Trophoblast cell (in vitro differentiated cells and primary cell): ENCODE data around the gene RAI1.
"Not testable (repeated sequence)": the region's sequence is repeated elsewhere in the genome, so short reads cannot be mapped to it uniquely, and the experiment has no call there.

Experiments used
- DNase-seq, 2 donors: peaks; one replicate each; pipeline ENCODE4 v3.0.0-alpha.2; 2016
- H2AFZ ChIP-seq: 2 replicates; pipeline ENCODE4 v1.6.1; 2013; ENCODE audit warnings: low read length, moderate library complexity, mild to moderate bottlenecking; ENCODE audit not compliant: insufficient read depth, poor library complexity
- H2AK5ac ChIP-seq: 2 replicates; pipeline ENCODE4 v1.6.1; 2013; ENCODE audit warnings: mild to moderate bottlenecking, low read length
- H2BK120ac ChIP-seq: 2 replicates; pipeline ENCODE4 v1.6.1; 2013; ENCODE audit warnings: low read length, mild to moderate bottlenecking, moderate library complexity; ENCODE audit not compliant: insufficient read depth, poor library complexity
- H2BK12ac ChIP-seq: 2 replicates; pipeline ENCODE4 v1.6.1; 2013; ENCODE audit warnings: mild to moderate bottlenecking, low read length, moderate library complexity
- H2BK5ac ChIP-seq: 2 replicates; pipeline ENCODE4 v1.6.1; 2013; ENCODE audit warnings: low read length, low read depth, moderate library complexity, mild to moderate bottlenecking; ENCODE audit not compliant: poor library complexity
- H3K14ac ChIP-seq: 2 replicates; pipeline ENCODE4 v1.6.1; 2013; ENCODE audit warnings: mild to moderate bottlenecking, low read length
- H3K18ac ChIP-seq: 2 replicates; pipeline ENCODE4 v1.6.1; 2013; ENCODE audit warnings: mild to moderate bottlenecking, low read length
- H3K23ac ChIP-seq: 2 replicates; pipeline ENCODE4 v1.6.1; 2013; ENCODE audit warnings: low read length
- H3K27ac ChIP-seq: 2 replicates; pipeline ENCODE4 v1.5.1; 2013; ENCODE audit warnings: low read depth, mild to moderate bottlenecking, inconsistent platforms, low read length, moderate library complexity
- H3K27me3 ChIP-seq: 2 replicates; pipeline ENCODE4 v1.6.1; 2013; ENCODE audit warnings: inconsistent platforms, mild to moderate bottlenecking, low read length, moderate library complexity; ENCODE audit not compliant: insufficient read depth
- H3K36me3 ChIP-seq, 2 experiments: 1 replicate in 1 of 2; 2 replicates in 1 of 2; pipeline ENCODE4 v1.6.1; 2013; ENCODE audit warnings: low read length in 2 of 2, mild to moderate bottlenecking in 2 of 2, moderate library complexity in 1 of 2; ENCODE audit not compliant: insufficient read depth in 2 of 2, control insufficient read depth in 1 of 2
- H3K4ac ChIP-seq: 2 replicates; pipeline ENCODE4 v1.6.1; 2013; ENCODE audit warnings: low read depth, mild to moderate bottlenecking, low read length, moderate library complexity
- H3K4me1 ChIP-seq, 2 experiments: 1 replicate in 1 of 2; 2 replicates in 1 of 2; pipeline ENCODE4 v1.6.1; 2013; ENCODE audit warnings: low read length in 2 of 2, mild to moderate bottlenecking in 2 of 2, moderate library complexity in 1 of 2; ENCODE audit not compliant: insufficient read depth in 2 of 2, control insufficient read depth in 1 of 2
- H3K4me2 ChIP-seq: 2 replicates; pipeline ENCODE4 v1.6.1; 2013; ENCODE audit warnings: inconsistent platforms, mild to moderate bottlenecking, low read length, moderate library complexity
- H3K4me3 ChIP-seq: 2 replicates; pipeline ENCODE4 v1.5.1; 2013; ENCODE audit warnings: mild to moderate bottlenecking, low read depth, low read length, inconsistent platforms
- H3K79me1 ChIP-seq: one replicate; pipeline ENCODE4 v1.6.1; 2013; ENCODE audit warnings: low read length
- H3K79me2 ChIP-seq: 2 replicates; pipeline ENCODE4 v1.6.1; 2013; ENCODE audit warnings: low read length, mild to moderate bottlenecking; ENCODE audit not compliant: control insufficient read depth, insufficient read depth, poor library complexity
- H3K9ac ChIP-seq: 2 replicates; pipeline ENCODE4 v1.6.1; 2013; ENCODE audit warnings: mild to moderate bottlenecking, low read length
- H3K9me3 ChIP-seq: 2 replicates; pipeline ENCODE4 v1.6.1; 2013; ENCODE audit warnings: low read depth, mild to moderate bottlenecking, control low read depth, inconsistent platforms, low read length; ENCODE audit not compliant: insufficient read depth
- H4K12ac ChIP-seq: 2 replicates; pipeline ENCODE4 v1.6.1; 2013; ENCODE audit warnings: low read depth, mild to moderate bottlenecking, low read length, moderate library complexity
- H4K8ac ChIP-seq: 2 replicates; pipeline ENCODE4 v1.6.1; 2013; ENCODE audit warnings: low read depth, mild to moderate bottlenecking, low read length, moderate library complexity
- H4K91ac ChIP-seq: one replicate; pipeline ENCODE4 v1.6.1; 2013; ENCODE audit warnings: low read depth, mild to moderate bottlenecking, low read length, moderate library complexity
- WGBS: extraction: QIAGEN DNeasy Blood & Tissue Kit; methylation state at CpG from one replicate; pipeline ENCODE4 v1.1.7; 2013; ENCODE audit warnings: missing lambda C conversion rate; ENCODE audit not compliant: insufficient read length, insufficient coverage; ENCODE audit errors: extremely low coverage; 5-methylcytosine and 5-hydroxymethylcytosine counted together

The RAI1 gene

DNA sequence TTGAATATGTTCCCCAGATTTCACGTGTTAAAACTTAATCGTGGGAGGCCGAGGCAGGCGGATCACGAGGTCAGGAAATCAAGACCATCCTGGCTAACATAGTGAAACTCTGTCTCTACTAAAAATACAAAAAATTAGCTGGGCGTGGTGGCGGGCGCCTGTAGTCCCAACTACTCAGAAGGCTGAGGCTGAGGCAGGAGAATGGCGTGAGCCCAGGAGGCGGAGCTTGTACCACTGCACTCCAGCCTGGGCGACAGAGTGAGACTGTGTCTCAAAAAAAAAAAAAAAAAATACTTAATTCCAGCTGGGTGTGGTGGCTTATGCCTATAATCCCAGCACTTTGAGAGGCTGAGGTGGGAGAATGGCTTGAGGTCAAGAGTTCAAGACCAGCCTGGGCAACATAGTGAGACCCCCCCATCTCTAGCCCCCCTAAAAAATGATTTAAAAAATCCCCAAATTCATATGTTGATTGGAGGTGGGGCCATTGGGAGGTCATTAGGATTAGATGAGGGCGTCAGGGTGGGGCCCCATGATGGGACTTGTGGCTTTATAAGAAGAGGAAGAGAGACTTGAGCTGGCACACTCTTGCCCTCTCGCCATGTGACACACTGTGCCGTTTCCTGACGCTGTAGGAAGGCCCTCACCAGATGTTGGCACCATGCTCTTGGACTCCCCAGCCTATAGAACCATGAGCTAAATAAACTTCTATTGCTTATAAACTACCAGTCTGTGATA lies 45.6 kb upstream of the RAI1 start:
- H2AK5ac ChIP-seq, H3K4me3 ChIP-seq, H2BK5ac ChIP-seq, H3K4me1 ChIP-seq, H3K14ac ChIP-seq, H3K18ac ChIP-seq, H2BK12ac ChIP-seq, H4K8ac ChIP-seq, H3K4me2 ChIP-seq, H3K9me3 ChIP-seq, H2AFZ ChIP-seq, H3K27ac ChIP-seq, DNase-seq, H2BK120ac ChIP-seq, H3K23ac ChIP-seq, H3K4ac ChIP-seq, H3K79me1 ChIP-seq, H4K12ac ChIP-seq, H3K9ac ChIP-seq, H3K79me2 ChIP-seq, H3K27me3 ChIP-seq, H3K36me3 ChIP-seq, H4K91ac ChIP-seq: not testable (repeated sequence)
- WGBS, result no CpG with 5 or more reads among the region's 15 CpGs

DNA sequence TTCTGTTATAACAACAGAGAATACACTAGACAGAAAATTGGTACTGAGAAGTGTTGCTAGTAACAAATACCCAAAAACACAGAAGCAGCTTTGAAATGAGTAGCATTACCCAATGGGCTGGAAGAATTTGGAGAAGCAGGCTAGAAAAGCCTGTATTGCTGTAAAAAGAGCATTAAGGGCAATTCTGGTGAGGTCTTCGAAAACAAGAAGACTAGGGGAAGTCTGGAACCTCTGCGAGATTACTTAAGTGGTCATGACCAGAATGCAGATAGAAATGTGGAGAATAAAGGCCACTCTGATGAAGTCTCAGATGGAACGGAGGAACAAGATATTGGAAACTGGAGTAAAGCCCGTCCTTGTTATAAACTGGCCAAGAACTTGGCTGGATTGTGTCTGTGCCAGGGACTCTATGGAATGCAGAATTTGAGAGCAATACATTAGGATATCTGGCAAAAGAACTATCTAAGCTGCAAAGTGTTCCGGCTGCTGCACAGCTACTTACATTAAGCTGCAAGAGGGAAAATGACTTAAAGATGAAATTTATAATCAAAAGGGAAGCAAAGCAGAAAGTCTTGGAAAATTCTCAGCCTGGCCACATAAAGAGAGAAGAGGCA lies 44.9 kb upstream of the RAI1 start:
- Histone ChIP-seq H3K4me1 (no peaks in the 10 kb centered on the region), H2BK120ac (no peak overlapping the region), H4K12ac (no peak overlapping the region), H3K27me3 (no peaks in the 10 kb centered on the region), H3K4ac (no peak overlapping the region), H3K9me3 (no peaks in the 10 kb centered on the region), H3K18ac (no peak overlapping the region), H2AK5ac (no peak overlapping the region), H4K91ac (no peak overlapping the region), H2BK12ac (no peak overlapping the region), H2BK5ac (no peak overlapping the region), H3K79me2 (no peaks in the 10 kb centered on the region), H3K79me1 (no peaks in the 10 kb centered on the region), H2AFZ (no peak overlapping the region), H3K4me3 (no peak overlapping the region), H3K14ac (no peak overlapping the region), H3K23ac (no peak overlapping the region), H3K27ac (no peak overlapping the region), H3K9ac (no peak overlapping the region), H3K4me2 (no peak overlapping the region), H3K36me3 (no peaks in the 10 kb centered on the region), H4K8ac (no peak overlapping the region)
- no CpG with 5 or more reads among the region's 5 CpGs for WGBS
- DNase-seq, result no peak

DNA sequence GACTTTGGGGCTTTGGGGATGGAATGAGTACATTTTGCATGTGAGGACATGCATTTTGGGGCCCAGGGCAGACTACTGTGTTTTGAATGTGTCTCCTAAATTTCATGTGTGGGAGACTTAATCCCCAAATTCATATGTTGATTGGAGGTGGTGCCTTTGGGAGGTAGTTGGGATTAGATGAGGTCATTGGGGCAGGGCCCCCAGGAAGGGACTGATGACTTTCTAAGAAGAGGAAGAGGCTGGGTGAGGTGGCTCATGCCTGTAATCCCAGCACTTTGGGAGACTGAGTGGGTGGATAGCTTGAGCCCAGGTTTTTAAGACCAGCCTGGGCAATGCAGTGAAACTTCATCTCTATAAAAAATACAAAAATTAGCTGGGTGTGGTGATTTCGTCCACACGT lies 42.8 kb upstream of the RAI1 start:
- Histone ChIP-seq H3K27me3 (no peaks in the 10 kb centered on the region), H3K27ac (no peak overlapping the region), H2AK5ac (no peak overlapping the region), H2BK5ac (no peak overlapping the region), H4K12ac (no peak overlapping the region), H4K8ac (no peak overlapping the region), H3K4ac (no peak overlapping the region), H3K79me1 (no peaks in the 10 kb centered on the region), H2BK120ac (no peak overlapping the region), H3K23ac (no peak overlapping the region), H3K14ac (no peak overlapping the region), H3K79me2 (no peaks in the 10 kb centered on the region), H3K36me3 (no peaks in the 10 kb centered on the region), H3K9me3 (no peaks in the 10 kb centered on the region), H3K4me2 (no peak overlapping the region), H3K9ac (no peak overlapping the region), H3K4me1 (no peaks in the 10 kb centered on the region), H2AFZ (no peak overlapping the region), H3K4me3 (no peak overlapping the region), H2BK12ac (no peak overlapping the region), H3K18ac (no peak overlapping the region), H4K91ac (no peak overlapping the region)
- no CpG with 5 or more reads among the region's 2 CpGs for WGBS
- no peak for DNase-seq

DNA sequence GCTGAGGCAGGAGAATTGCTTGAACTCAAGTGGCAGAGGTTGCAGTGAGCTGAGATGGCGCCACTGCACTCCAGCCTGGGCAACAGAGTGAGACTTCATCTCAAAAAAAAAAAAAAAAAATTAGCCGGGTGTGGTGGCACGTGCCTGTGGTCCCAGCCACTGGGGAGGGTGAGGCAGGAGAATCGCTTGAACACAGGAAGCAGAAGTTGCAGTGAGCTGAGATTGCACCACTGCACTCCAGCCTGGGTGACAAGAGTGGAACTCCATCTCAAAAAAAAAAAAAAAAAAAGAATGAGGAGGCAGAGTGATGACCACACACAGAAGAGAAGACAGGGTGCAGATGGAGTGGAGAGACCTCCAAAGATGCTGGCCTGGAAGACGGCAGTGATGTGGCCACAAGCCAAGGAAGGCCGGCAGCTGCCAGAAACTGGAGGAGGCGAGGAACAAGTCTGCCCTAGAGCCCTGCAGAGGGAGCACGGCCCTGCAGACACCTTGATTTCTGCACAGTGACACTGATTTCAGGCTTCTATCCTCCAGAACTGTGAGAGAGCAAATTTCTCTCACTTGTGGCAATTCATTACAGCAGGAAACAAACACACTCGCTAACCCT lies 41.5 kb upstream of the RAI1 start:
- not testable (repeated sequence) for H3K4me1 ChIP-seq, H4K8ac ChIP-seq, H2BK5ac ChIP-seq, H3K79me2 ChIP-seq, H3K18ac ChIP-seq, H4K12ac ChIP-seq, H3K4me3 ChIP-seq, H3K36me3 ChIP-seq, H2AFZ ChIP-seq, H3K79me1 ChIP-seq, H3K9ac ChIP-seq, H3K4ac ChIP-seq, H3K9me3 ChIP-seq, H2BK120ac ChIP-seq, H3K27ac ChIP-seq, H2BK12ac ChIP-seq, H3K23ac ChIP-seq, H3K14ac ChIP-seq, H3K27me3 ChIP-seq, H3K4me2 ChIP-seq, H4K91ac ChIP-seq, H2AK5ac ChIP-seq, DNase-seq
- no CpG with 5 or more reads among the region's 9 CpGs for WGBS
